ENCODE measurements around the gene LZTR1.
"Not testable (repeated sequence)": the region's sequence is repeated elsewhere in the genome, so short reads cannot be mapped to it uniquely, and the experiment has no call there.

The LZTR1 gene

GRCh38 chr22:21000987-21001600 is 19.0 kb downstream of the LZTR1 start:
- DNase-seq (ENCODE audit: insufficient read length, low spot score) (no peak), FAIRE-seq (no peak)
- TF ChIP-seq POU2F2 (IDR thresholded peaks at IDR 0.05; ENCODE audit: low read depth, low read length) (no peak), TAF1 (IDR thresholded peaks at IDR 0.05; ENCODE audit: low read depth, low read length) (0 out of 2 replicates have a peak, but pooled peaks have one; percentile 8)

- FAIRE-seq (peak; percentile 100), DNase-seq (ENCODE audit: insufficient read length, low spot score) (peak; percentile 96)
- TF ChIP-seq SPI1 (IDR thresholded peaks at IDR 0.05; ENCODE audit: low read depth, low read length) (no peak), PAX5 (IDR thresholded peaks at IDR 0.05; ENCODE audit: insufficient read depth, low read length, severe bottlenecking) (peak; percentile 86), POLR2AphosphoS5 (IDR thresholded peaks at IDR 0.05; ENCODE audit: low read depth, low read length) (peak; percentile 90), POU2F2 (IDR thresholded peaks at IDR 0.05; ENCODE audit: low read depth, low read length) (no peak; the same call in 1 of the 2 replicates), POLR2A (IDR thresholded peaks at IDR 0.05; ENCODE audit: low read depth, low read length) (peak; percentile 75), TAF1 (IDR thresholded peaks at IDR 0.05; ENCODE audit: low read depth, low read length) (peak; percentile 92)
These were observed 19.7 kb downstream of the LZTR1 start, which contains the start of gene THAP7 for GRCh38 chr22:21001601-21002325. Gene THAP7, minus strand, starts transcription at chr22:21002118. Its CDS starts 207 bp downstream, at chr22:21001911.

- DNase-seq (ENCODE audit: insufficient read length, low spot score) = no peak
- peak; percentile 13 for FAIRE-seq
These were observed 21.7 kb downstream of the LZTR1 start for GRCh38 chr22:21003782-21004181.

GRCh38 chr22:21009208-21009607 is 27.1 kb downstream of the LZTR1 start:
- FAIRE-seq; DNase-seq (ENCODE audit: insufficient read length, low spot score): not testable (repeated sequence)

More at GRCh38 chr22:21003782-21004181, 21.7 kb downstream of the LZTR1 start:
- TF ChIP-seq POLR2A (IDR thresholded peaks at IDR 0.05; ENCODE audit: low read depth, low read length) (no peak), POLR2AphosphoS5 (IDR thresholded peaks at IDR 0.05; ENCODE audit: low read depth, low read length) (no peak), SPI1 (IDR thresholded peaks at IDR 0.05; ENCODE audit: low read depth, low read length) (no peak), PAX5 (IDR thresholded peaks at IDR 0.05; ENCODE audit: insufficient read depth, low read length, severe bottlenecking) (no peak), POU2F2 (IDR thresholded peaks at IDR 0.05; ENCODE audit: low read depth, low read length) (no peak), TAF1 (IDR thresholded peaks at IDR 0.05; ENCODE audit: low read depth, low read length) (no peak)

- TF ChIP-seq POU2F2 (IDR thresholded peaks at IDR 0.05; ENCODE audit: low read depth, low read length) = no peak
- no peak for TF ChIP-seq TAF1 (IDR thresholded peaks at IDR 0.05; ENCODE audit: low read depth, low read length)
- DNase-seq (ENCODE audit: insufficient read length, low spot score) (no peak), FAIRE-seq (no peak)
These were observed 27.7 kb downstream of the LZTR1 start for GRCh38 chr22:21009638-21010425.

GRCh38 chr22:21010426-21011113 is 28.5 kb downstream of the LZTR1 start:
- no peak for FAIRE-seq
- DNase-seq (ENCODE audit: insufficient read length, low spot score) = no peak
- no peak for TF ChIP-seq SPI1 (IDR thresholded peaks at IDR 0.05; ENCODE audit: low read depth, low read length)

GRCh38 chr22:21012446-21013407 is 30.6 kb downstream of the LZTR1 start:
- FAIRE-seq (no peak), DNase-seq (ENCODE audit: insufficient read length, low spot score) (no peak)
- TF ChIP-seq POLR2AphosphoS5 (IDR thresholded peaks at IDR 0.05; ENCODE audit: low read depth, low read length) = no peak
- no peak for TF ChIP-seq SPI1 (IDR thresholded peaks at IDR 0.05; ENCODE audit: low read depth, low read length)
- no peak for TF ChIP-seq PAX5 (IDR thresholded peaks at IDR 0.05; ENCODE audit: insufficient read depth, low read length, severe bottlenecking)
- no peak for TF ChIP-seq TAF1 (IDR thresholded peaks at IDR 0.05; ENCODE audit: low read depth, low read length)
- no peak for TF ChIP-seq POU2F2 (IDR thresholded peaks at IDR 0.05; ENCODE audit: low read depth, low read length)
- TF ChIP-seq POLR2A (IDR thresholded peaks at IDR 0.05; ENCODE audit: low read depth, low read length) = no peak

- FAIRE-seq (no peak), DNase-seq (ENCODE audit: insufficient read length, low spot score) (no peak)
- TF ChIP-seq PAX5 (IDR thresholded peaks at IDR 0.05; ENCODE audit: insufficient read depth, low read length, severe bottlenecking) (no peak), POLR2AphosphoS5 (IDR thresholded peaks at IDR 0.05; ENCODE audit: low read depth, low read length) (no peak), POU2F2 (IDR thresholded peaks at IDR 0.05; ENCODE audit: low read depth, low read length) (no peak), POLR2A (IDR thresholded peaks at IDR 0.05; ENCODE audit: low read depth, low read length) (no peak), SPI1 (IDR thresholded peaks at IDR 0.05; ENCODE audit: low read depth, low read length) (no peak), TAF1 (IDR thresholded peaks at IDR 0.05; ENCODE audit: low read depth, low read length) (no peak)
These were observed 31.6 kb downstream of the LZTR1 start for GRCh38 chr22:21013657-21014201.

All from GM12891 (cell line).